Measurements from ENCODE around the gene CAV2.
A peak's percentile ranks its signal among the peaks of the same experiment; 100 is the strongest.

Gene CAV2

DNA sequence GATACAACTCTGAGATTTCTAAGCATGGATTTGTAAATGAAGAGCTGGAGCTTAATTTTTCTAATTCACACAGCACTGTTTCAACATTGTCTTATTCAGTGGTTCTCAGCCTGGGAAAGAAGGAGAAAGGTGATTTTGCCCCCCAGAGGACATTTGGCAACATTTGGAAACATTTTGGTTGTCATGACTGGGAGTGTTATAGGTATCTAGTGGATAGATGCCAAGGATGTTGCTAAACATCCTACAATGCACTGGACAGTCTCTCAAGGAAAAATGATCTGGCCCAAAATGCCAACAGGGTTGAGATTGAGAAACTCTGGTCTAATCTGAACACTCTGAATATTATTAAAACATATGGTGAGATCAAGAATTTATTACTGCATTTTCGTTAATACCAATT, 3.8 kb upstream of the CAV2 start:
- no peak for DNase-seq (ENCODE audit: low read depth)

DNA sequence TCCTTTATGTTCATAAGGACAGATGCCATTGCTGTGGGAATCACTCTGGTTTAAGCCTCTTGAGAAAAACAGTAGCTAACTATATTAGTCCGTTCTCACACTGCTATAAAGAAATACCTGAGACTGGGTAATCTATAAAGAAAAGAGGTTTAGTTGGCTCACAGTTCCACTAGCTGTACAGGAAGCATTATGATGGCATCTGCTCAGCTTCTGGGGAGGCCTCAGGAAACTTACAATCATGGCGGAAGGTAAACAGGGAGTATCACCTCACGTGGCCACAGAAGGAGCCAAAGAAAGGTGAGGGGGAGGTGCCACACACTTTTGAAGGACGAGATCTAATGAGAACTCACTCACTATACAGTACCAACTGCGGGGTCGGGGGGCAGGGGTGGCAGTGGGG, 2.9 kb upstream of the CAV2 start:
- no peak for DNase-seq (ENCODE audit: low read depth)

DNA sequence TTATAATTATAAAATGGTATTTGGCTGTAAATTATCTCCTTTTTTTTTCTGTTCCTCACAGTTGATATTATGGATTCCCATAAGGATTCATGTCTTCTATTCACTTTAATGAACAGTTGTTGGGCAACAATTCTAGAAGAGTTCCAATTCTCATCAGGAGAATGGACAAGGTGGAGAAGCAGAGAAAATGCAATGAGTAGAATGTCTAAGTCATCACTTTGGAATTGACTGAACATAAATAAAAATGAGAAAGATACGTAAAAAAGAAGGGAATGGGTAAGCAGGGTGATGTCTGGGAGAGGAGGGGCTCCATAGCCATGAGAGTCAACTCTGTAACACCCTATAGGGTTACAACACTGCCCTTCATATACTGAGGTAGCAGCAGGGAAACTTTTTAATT, 1.8 kb upstream of the CAV2 start:
- DNase-seq (ENCODE audit: low read depth), result no peak

DNA sequence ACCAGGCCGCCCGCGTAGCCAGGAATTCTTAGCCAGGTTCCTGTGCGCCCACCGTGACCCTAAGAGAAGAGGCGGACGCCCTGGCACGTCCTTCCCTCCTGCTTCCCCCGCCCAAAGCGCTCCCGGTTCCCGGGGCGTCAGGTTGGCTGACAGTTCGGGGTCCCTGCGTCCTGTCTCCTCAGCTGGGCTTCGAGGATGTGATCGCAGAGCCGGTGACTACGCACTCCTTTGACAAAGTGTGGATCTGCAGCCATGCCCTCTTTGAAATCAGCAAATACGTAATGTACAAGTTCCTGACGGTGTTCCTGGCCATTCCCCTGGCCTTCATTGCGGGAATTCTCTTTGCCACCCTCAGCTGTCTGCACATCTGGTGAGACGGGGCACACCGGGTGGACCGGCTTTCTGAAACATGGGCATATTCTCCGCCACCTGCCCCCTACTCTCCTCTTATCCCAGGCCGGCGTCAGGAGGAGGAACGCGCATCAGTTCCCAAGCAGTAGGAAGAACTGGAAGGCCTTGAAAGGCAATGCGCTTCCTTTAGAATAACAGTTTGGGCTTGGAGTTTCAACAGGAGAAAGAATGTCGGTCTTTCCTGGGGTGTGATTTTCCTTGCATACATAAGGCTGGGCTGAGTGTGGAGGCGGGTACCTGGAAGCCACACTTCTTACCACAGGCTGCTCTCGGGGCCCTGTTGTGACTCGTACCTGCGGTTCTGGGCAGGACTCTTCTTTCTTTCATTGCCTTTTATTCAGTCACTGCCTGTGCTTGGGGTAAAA, 728 bp downstream of the CAV2 start:
- no peak for DNase-seq (ENCODE audit: low read depth)

DNA sequence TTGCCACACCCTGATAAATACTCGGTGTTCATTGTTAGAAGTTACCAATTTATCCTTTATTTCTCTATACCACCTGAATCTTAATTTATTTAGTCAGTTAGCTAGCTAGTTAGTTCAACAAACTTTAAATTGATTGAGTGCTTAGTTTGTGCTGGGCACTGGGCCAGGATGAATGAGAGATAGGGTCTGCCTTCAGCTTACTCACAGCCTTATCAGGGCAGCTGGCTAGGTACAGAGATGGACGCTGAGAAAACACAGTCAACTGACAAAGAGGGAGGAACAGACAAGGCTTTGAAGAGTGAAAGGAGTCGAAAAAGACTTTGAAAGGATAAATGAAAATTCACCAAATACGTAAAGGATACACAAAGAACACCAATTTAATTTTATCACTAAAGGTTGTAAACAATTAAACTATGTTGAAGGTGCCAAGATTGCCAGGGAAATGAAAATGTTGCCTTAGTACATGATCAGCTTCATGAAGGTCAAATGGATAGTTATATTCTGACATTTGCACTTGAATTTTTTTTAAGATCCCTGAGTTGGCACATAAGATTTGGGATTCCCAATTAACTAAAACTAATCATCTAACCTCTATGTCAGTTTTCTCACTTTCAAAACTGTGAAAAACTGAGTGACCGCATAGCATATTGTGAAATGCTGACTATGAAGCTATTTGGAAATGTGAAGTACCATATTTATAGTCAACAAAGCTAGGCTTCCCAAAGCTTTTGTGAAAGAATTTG, 2.1 kb downstream of the CAV2 start:
- DNase-seq (ENCODE audit: low read depth), result no peak

DNA sequence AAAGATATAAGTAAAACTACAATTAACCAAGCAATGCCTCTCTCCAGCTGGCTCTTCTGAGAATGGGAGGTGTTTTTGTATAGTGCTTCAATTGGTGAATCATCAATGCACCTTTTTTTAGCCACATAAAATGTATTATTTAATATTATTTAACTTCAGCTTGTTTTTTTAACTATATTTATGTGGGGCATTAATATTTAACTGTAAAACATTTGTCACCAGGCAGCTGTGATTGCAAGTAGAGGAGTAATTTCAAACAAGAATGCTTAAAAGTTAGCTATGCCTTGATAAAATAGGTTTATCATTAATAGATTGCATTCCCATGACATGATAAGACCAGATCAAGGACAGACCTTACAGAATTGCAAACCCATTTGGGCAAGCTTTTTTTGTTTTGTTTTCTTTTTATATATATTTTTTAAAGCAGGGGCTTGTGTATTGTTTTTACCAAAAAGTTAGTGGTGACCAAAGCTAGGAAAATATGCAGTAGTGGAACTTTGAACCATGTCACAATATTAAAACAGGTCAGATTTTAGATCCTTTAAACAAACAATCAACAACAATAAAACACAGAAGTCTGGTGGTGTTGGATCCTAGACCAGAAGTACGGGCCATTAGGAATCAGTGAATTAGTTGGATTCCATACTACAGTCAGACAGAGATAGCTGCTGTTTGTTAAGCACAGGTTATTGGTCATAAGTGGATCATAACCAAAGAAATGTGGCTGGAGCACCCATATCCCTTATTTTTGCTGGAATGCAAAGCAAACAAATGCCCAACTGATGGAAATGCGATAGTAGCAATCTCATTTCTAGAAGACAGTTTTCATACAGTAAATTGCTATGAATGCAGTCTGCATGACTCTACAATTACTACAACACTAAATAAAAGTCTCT, 2.9 kb downstream of the CAV2 start:
- DNase-seq (ENCODE audit: low read depth), result no peak

DNA sequence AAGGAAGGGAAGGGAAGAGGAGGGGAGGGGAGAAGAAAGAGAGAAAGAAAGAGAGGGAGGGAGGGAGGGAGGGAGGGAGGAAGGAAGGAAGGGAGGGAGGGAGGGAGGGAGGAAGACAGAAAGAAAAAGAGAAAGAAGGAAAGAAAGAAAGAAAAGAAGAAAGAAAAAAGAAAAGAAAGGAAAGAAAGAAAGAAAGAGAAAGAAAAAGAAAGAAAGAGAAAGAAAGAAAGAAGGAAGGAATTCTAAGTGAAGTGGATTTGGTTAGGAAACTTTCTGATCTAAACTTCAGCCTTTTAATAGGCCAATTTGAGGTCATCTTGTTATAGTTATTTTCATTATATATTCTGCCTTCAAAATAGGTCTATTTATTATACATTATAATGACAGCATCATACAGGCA, 4.3 kb downstream of the CAV2 start:
- DNase-seq (ENCODE audit: low read depth), result no peak

DNA sequence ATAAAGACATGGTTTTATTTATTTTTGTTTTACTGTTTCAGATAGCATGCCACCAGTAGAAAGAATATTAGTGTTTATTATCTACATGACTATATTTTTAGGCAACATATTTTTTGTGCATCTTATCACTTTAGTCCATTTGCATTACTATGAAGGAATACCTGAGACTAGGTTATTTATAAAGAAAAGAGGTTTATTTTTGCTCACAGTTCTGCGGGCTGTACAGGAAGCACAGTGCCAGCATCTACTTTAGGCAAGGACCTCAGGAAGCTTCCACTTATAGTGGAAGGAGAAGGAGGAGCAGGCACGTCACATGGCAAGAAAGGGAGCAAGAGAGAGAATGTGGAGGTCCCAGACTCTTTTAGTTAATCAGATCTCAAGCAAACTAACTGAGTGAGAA, 5.7 kb downstream of the CAV2 start:
- no peak for DNase-seq (ENCODE audit: low read depth)

DNA sequence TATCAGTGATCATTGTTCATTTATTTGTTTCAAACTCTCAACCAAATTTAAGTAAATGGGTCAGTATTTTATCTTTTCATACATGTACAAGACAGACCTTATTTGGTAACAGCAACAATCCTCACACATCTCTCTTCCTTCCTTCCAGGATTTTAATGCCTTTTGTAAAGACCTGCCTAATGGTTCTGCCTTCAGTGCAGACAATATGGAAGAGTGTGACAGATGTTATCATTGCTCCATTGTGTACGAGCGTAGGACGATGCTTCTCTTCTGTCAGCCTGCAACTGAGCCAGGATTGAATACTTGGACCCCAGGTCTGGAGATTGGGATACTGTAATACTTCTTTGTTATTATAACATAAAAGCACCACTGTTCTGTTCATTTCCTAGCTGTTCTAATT, 6.3 kb downstream of the CAV2 start:
- DNase-seq (ENCODE audit: low read depth), result no peak

DNA sequence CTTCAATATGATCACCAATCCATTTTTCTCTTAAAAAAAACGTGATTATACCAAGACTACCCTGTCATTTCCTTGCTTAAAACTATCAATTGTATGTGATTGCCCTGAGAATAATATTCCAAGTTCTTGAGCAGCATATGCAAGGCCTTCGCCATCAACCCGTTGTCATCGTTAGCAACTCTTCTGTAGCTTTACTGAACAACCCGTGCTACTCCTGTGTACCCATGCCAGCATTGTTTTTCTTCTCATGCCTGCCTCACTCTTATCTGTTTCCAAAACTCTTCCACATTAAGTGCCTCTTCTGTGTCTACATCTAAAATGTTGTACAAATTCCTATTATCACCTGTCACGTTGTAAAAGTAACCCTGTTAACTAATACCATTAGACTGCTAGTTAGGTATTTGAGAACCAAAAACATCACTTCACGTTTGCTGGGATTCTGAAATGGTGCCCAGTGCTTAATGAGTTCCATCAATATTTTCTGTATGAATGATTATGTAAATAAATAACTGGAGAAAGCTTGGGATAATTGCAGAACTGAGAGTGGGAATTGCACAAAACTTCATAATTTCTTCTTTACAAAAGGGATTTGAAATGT, 10.5 kb downstream of the CAV2 start:
- DNase-seq (ENCODE audit: low read depth), result no peak

DNA sequence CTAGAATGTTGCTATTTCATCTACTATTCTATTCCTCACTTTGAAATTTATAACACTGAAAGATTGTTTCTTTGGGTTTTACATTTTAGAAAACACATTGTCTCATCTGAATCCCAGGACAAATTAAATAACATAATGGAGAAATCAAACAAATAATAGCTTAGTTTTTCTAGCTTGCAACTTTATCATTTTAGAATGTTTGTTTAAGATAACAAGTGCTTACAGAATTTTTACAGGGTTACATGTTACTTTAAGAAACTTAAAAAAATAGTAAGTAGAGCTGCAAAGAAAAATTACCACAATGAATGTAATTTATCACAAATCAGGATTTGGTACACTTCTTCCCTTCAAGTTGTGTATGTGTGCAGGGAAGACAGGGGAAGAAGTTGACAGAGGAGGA, 11.3 kb downstream of the CAV2 start:
- DNase-seq (ENCODE audit: low read depth), result no peak

DNA sequence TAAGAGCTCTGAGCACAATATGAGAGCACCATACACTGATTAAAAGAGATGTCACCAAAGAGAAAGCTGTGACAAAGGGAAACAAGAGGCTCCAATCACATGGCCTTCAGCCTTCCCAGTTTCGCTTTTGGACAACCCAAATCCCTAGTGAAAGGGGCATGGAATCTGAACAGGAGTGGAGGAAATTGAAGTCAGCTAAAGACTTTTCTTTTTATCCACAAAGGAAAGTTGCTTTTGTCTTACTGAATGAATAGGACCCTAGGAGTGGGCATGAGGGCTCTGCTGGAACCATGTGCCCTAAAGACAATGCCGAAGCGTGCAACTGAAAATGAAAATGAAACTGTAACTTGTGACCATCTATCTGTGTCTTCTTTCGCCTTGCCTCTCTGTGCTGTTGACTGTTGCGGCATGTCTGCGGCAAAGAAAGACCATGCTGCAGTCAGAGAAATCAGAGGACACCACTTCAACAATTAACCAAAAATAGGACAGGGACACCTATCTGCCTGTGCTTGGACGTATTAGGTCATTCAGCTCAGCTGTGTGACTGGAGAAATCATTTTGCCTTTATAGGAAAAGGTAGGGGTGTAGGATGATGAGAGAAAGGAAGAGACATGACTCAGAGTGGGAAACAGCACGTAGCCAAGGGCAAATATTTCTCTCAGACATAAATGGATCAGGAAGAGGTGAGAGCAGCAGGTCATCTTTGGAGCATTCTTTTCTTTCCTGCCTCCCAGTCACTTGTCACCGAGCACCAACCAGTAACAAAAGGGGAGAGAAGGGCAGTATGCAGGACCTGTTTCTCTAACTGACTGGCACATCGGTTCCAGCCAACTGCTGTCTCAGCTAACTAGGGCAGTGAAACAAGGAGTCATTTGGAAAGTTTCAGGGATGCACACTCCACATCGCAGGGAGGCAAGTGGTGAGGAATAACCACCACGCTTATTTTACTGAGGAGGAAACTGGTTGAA, 12.3 kb downstream of the CAV2 start:
- no peak for DNase-seq (ENCODE audit: low read depth)

DNA sequence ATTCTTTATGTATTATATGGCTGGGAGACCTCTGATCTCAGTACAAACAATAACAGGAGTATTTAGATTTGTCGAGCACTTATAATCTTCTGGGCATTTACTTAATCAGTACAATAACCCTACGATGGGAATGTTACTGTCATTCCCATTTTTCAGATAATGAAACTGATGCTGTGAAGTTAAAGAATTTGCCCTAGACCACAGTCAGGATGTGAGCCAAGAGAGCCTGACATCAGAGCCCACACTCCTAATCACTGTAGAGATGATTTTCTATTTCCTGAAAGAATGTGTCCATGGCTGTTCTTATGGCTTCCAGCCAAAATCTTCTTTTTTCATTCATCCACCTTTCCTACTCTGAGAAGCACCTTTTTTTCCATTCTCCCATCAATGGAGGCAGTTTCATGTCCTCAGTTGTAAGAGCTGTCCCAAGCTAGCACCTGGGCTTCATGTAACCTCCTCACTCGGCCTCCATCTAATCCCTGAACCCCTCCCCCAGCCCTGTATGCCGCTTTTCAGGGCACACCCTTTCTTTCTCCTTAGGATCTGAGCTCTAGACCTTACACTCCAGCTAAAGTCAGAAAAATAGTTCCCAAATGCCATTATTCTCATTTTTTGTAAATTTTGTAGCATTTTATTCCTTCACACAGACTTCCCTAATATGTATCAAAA, 13.1 kb downstream of the CAV2 start:
- DNase-seq (ENCODE audit: low read depth), result no peak

DNA sequence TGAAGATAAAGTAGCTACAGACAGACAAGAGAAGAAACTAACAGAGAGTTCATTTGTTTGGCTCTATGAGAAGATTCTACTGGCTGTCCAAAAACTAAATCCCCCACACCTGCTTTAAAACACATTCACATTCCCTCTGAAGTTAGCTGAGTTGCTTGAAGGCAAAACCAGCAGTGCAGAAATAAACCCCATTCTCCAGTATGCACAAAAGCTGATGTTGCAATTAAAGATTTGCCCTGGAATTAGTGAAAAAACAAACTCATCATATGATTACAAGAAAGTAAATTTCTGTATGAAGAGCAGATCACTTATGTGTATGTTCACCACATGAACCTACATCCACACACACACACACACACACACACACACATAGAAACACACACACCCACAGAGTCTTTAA, 16.0 kb downstream of the CAV2 start:
- DNase-seq (ENCODE audit: low read depth), result no peak

DNA sequence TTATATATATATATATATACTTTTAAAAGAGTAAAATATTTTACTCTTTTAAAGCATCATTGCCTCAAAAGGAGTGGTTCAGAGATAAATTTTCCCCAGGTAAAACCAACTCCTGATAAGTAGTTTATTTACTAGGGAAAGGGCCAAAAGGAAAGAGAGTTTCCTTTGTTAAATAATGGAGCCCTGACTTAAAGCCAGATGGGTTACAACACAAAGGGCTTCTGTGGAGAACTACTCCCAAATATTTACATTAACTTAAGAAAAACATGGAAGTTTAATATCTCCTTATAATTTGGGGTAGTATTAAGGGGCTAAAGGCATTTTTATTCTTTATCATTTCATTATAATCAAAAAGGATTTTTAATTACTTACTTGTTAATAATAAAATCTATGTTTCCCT, 16.8 kb downstream of the CAV2 start:
- DNase-seq (ENCODE audit: low read depth), result no peak

DNA sequence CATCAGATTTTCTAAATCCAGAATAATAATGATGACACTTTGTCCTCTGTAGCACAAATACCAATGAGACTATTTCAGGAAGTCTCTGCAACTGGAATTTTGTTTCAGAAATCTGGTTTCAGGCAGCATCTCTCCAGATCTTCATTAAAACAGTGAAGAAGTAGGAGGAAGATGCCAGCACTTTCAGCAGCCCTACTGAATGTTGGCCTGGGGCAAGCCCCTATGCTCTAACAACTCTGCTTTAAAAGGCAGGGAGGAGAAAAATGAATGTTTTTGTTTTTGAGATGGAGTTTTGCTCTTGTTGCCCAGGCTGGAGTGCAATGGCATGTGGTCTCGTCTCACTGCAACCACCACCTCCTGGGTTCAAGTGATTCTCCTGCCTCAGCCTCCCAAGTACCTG, 18.1 kb downstream of the CAV2 start:
- no peak for DNase-seq (ENCODE audit: low read depth)

DNA sequence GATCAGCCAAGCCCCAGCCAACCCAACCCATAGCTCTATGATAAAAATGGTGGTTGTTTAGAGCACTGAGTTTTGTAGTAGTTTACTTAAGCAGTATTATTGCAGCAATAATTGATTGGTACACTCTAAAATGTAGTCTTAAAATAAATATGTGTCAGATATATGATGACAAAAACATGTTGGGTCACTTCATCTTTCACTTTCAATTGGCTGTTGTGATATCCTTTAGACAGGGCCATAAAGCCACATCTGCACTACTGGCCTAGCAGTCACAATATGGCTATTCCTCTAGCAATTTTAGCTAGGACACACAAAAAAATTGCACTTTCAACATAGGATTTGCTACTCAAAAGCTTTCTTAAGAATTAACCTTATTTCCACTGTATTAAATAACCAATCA, 19.4 kb downstream of the CAV2 start:
- DNase-seq (ENCODE audit: low read depth), result no peak

DNA sequence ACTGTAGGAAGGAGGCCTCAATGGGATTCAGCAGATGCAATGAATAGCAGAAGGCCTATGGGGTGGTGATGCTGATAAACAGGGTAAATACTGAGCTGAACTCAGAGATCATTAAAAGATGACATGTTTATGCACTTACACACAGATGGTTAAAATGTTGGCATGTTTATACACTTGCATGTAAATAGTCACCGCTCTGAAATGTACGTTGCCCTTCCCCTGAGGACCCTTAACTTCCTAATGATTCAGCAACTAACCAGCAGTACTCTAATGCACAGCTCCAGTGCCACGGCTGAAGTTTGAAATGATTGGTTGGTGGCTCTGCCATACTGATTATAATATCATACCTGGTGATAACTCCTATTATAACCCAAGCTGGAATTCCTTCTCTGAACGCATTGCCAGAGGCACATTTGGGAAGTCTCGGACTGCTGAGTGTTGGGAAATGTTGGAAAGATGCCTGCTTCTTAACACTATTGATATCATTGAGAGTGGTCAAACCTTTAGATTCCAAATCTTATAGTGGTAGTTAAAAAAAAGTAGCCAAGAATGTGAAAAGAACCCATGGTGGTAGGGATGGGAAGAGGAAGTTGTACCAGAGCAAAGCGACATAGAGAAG, 21.6 kb downstream of the CAV2 start:
- no peak for DNase-seq (ENCODE audit: low read depth)

DNA sequence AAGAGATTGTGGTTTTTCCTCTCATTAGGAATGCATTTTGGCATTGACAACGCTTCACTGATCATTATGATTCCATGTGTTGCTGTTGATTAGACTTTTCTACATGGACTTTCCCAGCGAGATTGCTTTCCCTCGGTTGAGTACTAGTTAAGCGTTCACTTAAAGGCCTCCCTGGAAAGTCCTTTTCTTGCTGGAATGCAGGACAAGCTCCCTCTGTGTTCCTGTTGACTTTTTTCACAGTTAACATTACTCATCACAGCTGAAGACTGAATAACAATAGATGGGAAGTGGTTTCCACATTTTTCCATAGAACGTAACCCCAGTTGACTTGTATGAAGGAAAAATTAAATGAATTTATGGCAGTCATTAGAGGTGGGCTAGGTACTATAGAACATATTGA, 22.7 kb downstream of the CAV2 start:
- DNase-seq (ENCODE audit: low read depth), result peak; percentile 88

DNA sequence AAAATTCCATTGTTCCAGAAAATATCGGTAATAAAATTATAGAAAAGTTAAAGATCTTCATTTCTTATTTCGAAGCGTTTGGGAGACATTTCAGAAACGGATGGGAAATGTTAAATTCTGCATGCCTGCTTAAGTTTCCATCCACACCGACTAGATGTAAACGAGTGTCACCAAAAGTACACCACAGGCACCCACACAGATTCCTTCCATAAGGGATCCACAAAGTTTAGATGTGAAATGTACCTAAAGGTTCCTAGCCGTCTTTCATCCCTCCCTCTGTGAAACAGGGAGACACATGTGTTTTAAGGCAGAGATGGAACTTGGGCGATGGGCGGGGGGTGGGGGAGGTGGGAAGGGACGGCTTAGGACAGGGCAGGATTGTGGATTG, 24.7 kb downstream of the CAV2 start:
- DNase-seq (ENCODE audit: low read depth), result no peak
